Transverse colon (tissue), 4 donors: ENCODE measurements around the gene CHPF. TPM values are rescaled to one million over a fixed set of nuclear protein-coding genes. Genes with fewer than 3 reads are reported as not detected.
A peak's percentile ranks its signal among the peaks of the same experiment; 100 is the strongest.

ENCODE experiments used
- DNase-seq: peaks from one replicate; pipeline ENCODE4 v3.0.0-alpha.2; 2019
- H3K27ac ChIP-seq, 4 donors: fragments of 200-600 bp; sonication (generic); 2 replicates each; pipeline ENCODE4 v1.5.1; 2016 to 2018; ENCODE audit warnings: inconsistent platforms in 4 of 4
- H3K27me3 ChIP-seq: fragments of 200-600 bp; sonication (generic); 2 replicates; pipeline ENCODE4 v1.5.1; 2017; ENCODE audit warnings: inconsistent platforms
- H3K36me3 ChIP-seq, 4 donors: fragments of 200-600 bp; sonication (generic); 2 replicates each; pipeline ENCODE4 v1.5.1; 2017 to 2019; ENCODE audit warnings: inconsistent platforms in 4 of 4
- H3K4me1 ChIP-seq, 4 donors: fragments of 200-600 bp; sonication (generic); 2 replicates each; pipeline ENCODE4 v1.5.1; 2017 to 2020; ENCODE audit warnings: inconsistent platforms in 4 of 4
- H3K4me3 ChIP-seq, 4 donors: fragments of 200-600 bp; sonication (generic); 1 replicate in 1 of 4; 2 replicates in 3 of 4; pipeline versions ENCODE4 v1.5.1 to v1.6.1; 2017 to 2019; ENCODE audit warnings: inconsistent platforms in 4 of 4
- H3K9me3 ChIP-seq, 2 donors: fragments of 200-600 bp; sonication (generic); 2 replicates each; pipeline ENCODE4 v1.5.1; 2017 to 2019; ENCODE audit warnings: inconsistent platforms in 2 of 2
- CTCF ChIP-seq, 5 experiments: fragments of 200-600 bp in 3 of 5; fragments of 450-650 bp in 2 of 5; sonication (generic) in 3 of 5; IDR thresholded peaks; 1 replicate in 2 of 5; 2 replicates in 3 of 5; pipeline ENCODE4 v1.5.1; 2016 to 2017; ENCODE audit warnings: antibody characterized with exemption in 5 of 5, inconsistent platforms in 3 of 5, mild to moderate bottlenecking in 2 of 5, moderate library complexity in 1 of 5
- EP300 ChIP-seq: sonication (generic); formaldehyde crosslinking; IDR thresholded peaks from one replicate; pipeline ENCODE4 v1.6.1; 2017; ENCODE audit warnings: antibody characterized with exemption, low read depth
- POLR2A ChIP-seq: fragments of 450-650 bp; IDR thresholded peaks from one replicate; pipeline ENCODE4 v1.6.1; 2016; ENCODE audit warnings: antibody characterized with exemption, mild to moderate bottlenecking, moderate library complexity
- POLR2AphosphoS5 ChIP-seq, 3 donors: sonication (generic); formaldehyde crosslinking; IDR thresholded peaks; one replicate each; pipeline ENCODE4 v1.6.1; 2016; ENCODE audit warnings: antibody characterized with exemption in 3 of 3
- whole genome bisulfite sequencing, 2 donors: methylation state at CpG; one replicate each; pipeline ENCODE4 v1.1.5; 2018; ENCODE audit warnings: low coverage in 1 of 2; 5-methylcytosine and 5-hydroxymethylcytosine counted together
- in situ Hi-C, 4 donors: fragments of 200-750 bp; cut with MboI; loops; one replicate each; pipeline versions ENCODE4 v1.15.0 to v1.15.1; 2017; ENCODE audit warnings: low sequenced_read_pairs in 3 of 4, low pct_ligation_motif_present in 1 of 4, low pct_unique_long_range_greater_than_20kb in 1 of 4
- intact Hi-C: fragments of 100-400 bp; cut with DNase I; formaldehyde crosslinking; loops from one replicate; pipeline ENCODE4 v1.15.1; 2023; ENCODE audit warnings: low total_unique reads
- total RNA-seq, 4 donors: library from RNA; depleted of rRNA; stranded (reverse); fragments of >200 nt; gene quantifications; one replicate each; pipeline ENCODE4 v1.1.0, GENCODE V29; 2016

CHPF gene
- total RNA-seq, 4 donors from 2014 or later: 21.1 to 58.2 (median 52.1) TPM

GRCh38 chr2:219532378-219532649 lies 11.3 kb downstream of the CHPF start:
- WGBS, 2 donors: 77% methylated on average over 8 of the region's 8 CpGs; no CpG with 5 or more reads in 1 of the 2 donors
- Histone ChIP-seq H3K4me1 (peaks cover 0 to 5% (median 0%) of the 10 kb centered on the region in 4 donors), H3K9me3 (no peaks in the 10 kb centered on the region), H3K27ac (no peak overlapping the region), H3K27me3 (peaks cover 42% of the 10 kb centered on the region), H3K36me3 (no peaks in the 10 kb centered on the region), H3K4me3 (no peak overlapping the region)
- in situ Hi-C loops: loop anchor here in 2 of 4 donors (10.0 kb wide), 2 partner anchors 102 to 112 kb away; no protein-coding TSS in a partner anchor
- intact Hi-C loops: loop anchor here (5.0 kb wide), 1 partner anchor 55 kb away; no protein-coding TSS in a partner anchor
- no peak for DNase-seq
- TF ChIP-seq CTCF (IDR thresholded peaks at IDR 0.05) (no peak), EP300 (no peak), POLR2A (no peak)

- Histone ChIP-seq H3K27ac (no peak overlapping the region), H3K9me3 (no peaks in the 10 kb centered on the region), H3K27me3 (peaks cover 48% of the 10 kb centered on the region), H3K36me3 (no peaks in the 10 kb centered on the region), H3K4me1 (peaks cover 0 to 5% (median 0%) of the 10 kb centered on the region in 4 donors), H3K4me3 (no peak overlapping the region)
- WGBS, 2 donors: 48 to 90% methylated on average over 2 to 16 of the region's 20 CpGs
- intact Hi-C loops: loop anchor here (2.0 to 5.0 kb wide), 2 partner anchors 55 to 131 kb away; no protein-coding TSS in a partner anchor
- no peak for DNase-seq
- TF ChIP-seq POLR2A (no peak), CTCF (IDR thresholded peaks at IDR 0.05) (no peak), POLR2AphosphoS5 (IDR thresholded peaks at IDR 0.05) (no peak), EP300 (no peak)
- in situ Hi-C loops: loop anchor here in 2 of 4 donors (10.0 kb wide), 2 partner anchors 103 to 113 kb away; no protein-coding TSS in a partner anchor
Measured at GRCh38 chr2:219531639-219532377, 11.8 kb downstream of the CHPF start.

- Histone ChIP-seq H3K36me3 (no peaks in the 10 kb centered on the region), H3K27me3 (peaks cover 63% of the 10 kb centered on the region), H3K9me3 (no peaks in the 10 kb centered on the region), H3K27ac (no peak overlapping the region), H3K4me1 (peaks cover 0 to 5% (median 0%) of the 10 kb centered on the region in 4 donors), H3K4me3 (no peak overlapping the region)
- no peak for TF ChIP-seq POLR2AphosphoS5 (IDR thresholded peaks at IDR 0.05)
- TF ChIP-seq CTCF (IDR thresholded peaks at IDR 0.05): peak; percentile 95 to 98 (median 97)
- TF ChIP-seq POLR2A: no peak
- no peak for TF ChIP-seq EP300
- peak; percentile 84 for DNase-seq
- intact Hi-C loops: loop anchor here (2.0 to 5.0 kb wide), 2 partner anchors 53 to 130 kb away; no protein-coding TSS in a partner anchor
- in situ Hi-C loops: loop anchor here in 2 of 4 donors (10.0 kb wide), 2 partner anchors 104 to 114 kb away; no protein-coding TSS in a partner anchor
- WGBS, 2 donors: 16% methylated on average over 21 of the region's 21 CpGs; no CpG with 5 or more reads in 1 of the 2 donors
Measured at GRCh38 chr2:219530048-219530963, 13.3 kb downstream of the CHPF start.

GRCh38 chr2:219527472-219527871 lies 16.1 kb downstream of the CHPF start:
- Histone ChIP-seq H3K27me3 (peaks cover 91% of the 10 kb centered on the region), H3K27ac (no peak overlapping the region), H3K4me1 (peaks cover 5 to 14% (median 9%) of the 10 kb centered on the region in 4 donors), H3K9me3 (no peaks in the 10 kb centered on the region), H3K4me3 (no peak overlapping the region), H3K36me3 (no peaks in the 10 kb centered on the region)
- intact Hi-C loops: no loop called here
- DNase-seq: no peak
- TF ChIP-seq POLR2A (no peak), CTCF (IDR thresholded peaks at IDR 0.05) (no peak), POLR2AphosphoS5 (IDR thresholded peaks at IDR 0.05) (no peak), EP300 (no peak)
- in situ Hi-C loops: loop anchor here in 3 of 4 donors (10.0 kb wide), 2 partner anchors 53 to 123 kb away; no protein-coding TSS in a partner anchor
- 29 to 61% methylated on average over 1 to 5 of the region's 5 CpGs for WGBS, 2 donors
